GM12864 (cell line): ENCODE data around the gene PA2G4.
"Not testable (repeated sequence)": the region's sequence is repeated elsewhere in the genome, so short reads cannot be mapped to it uniquely, and the experiment has no call there.

Experiments
- DNase-seq: peaks from one replicate; pipeline ENCODE4 v3.0.0-alpha.2; 2011; ENCODE audit warnings: low read depth
- H3K4me3 ChIP-seq: 2 replicates; pipeline ENCODE4 v1.5.1; 2011; ENCODE audit warnings: mild to moderate bottlenecking, low read depth, low read length, control low read depth
- TF ChIP-seq, protein P1 (sequence below): IDR thresholded peaks from 2 replicates; pipeline ENCODE4 v1.5.1; 2011; ENCODE audit warnings: low read depth, mild to moderate bottlenecking, moderate library complexity, low read length, control low read depth, inconsistent platforms; ENCODE audit errors: missing control alignments

PA2G4 gene

DNA sequence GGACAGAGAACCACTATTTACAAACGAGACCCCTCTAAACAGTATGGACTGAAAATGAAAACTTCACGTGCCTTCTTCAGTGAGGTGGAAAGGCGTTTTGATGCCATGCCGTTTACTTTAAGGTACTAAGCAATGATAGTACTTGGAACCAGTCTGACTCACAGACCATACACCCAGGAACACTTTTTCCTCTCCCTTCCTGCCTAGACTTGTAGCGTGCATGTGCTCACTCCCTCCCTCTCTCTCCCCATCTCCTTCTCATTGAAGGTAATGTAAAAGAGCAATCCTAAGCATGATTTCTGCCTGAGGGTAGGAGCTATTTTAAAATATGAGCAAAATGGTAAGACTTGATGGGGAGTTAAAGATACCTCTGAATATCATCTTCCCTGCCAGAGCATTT, 6.2 kb downstream of the PA2G4 start:
- DNase-seq = no peak

GRCh38 chr12:56114084-56114483, 9.7 kb downstream of the PA2G4 start:
- H3K4me3 ChIP-seq = no peak overlapping the region
- no peak for DNase-seq
- TF ChIP-seq, protein P1, sequence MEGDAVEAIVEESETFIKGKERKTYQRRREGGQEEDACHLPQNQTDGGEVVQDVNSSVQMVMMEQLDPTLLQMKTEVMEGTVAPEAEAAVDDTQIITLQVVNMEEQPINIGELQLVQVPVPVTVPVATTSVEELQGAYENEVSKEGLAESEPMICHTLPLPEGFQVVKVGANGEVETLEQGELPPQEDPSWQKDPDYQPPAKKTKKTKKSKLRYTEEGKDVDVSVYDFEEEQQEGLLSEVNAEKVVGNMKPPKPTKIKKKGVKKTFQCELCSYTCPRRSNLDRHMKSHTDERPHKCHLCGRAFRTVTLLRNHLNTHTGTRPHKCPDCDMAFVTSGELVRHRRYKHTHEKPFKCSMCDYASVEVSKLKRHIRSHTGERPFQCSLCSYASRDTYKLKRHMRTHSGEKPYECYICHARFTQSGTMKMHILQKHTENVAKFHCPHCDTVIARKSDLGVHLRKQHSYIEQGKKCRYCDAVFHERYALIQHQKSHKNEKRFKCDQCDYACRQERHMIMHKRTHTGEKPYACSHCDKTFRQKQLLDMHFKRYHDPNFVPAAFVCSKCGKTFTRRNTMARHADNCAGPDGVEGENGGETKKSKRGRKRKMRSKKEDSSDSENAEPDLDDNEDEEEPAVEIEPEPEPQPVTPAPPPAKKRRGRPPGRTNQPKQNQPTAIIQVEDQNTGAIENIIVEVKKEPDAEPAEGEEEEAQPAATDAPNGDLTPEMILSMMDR = no peak

More for the DNA sequence above, 6.2 kb downstream of the PA2G4 start:
- H3K4me3 ChIP-seq = no peak overlapping the region
- TF ChIP-seq, protein P1 = no peak

DNA sequence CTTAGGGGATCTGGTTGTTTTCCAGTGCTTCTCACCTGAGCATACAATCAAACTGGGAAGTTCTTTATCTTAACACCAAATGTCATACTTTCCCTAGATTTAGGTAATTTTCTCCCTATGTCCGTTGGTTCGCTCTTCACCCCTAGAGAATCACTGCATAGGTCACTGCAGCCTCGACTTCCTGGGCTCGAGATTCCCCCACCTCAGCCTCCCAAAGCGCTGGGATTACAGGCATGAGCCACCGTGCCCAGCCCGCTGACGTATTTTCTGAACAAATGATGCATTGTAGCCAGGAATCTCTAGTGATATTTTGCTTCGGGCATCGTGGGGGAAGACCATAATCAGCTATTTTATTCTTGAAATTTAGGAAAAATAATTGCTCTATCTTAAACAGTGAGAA, 11.0 kb downstream of the PA2G4 start:
- TF ChIP-seq, protein P1 = no peak
- peak overlapping the region; percentile 78 for H3K4me3 ChIP-seq
- DNase-seq = no peak

DNA sequence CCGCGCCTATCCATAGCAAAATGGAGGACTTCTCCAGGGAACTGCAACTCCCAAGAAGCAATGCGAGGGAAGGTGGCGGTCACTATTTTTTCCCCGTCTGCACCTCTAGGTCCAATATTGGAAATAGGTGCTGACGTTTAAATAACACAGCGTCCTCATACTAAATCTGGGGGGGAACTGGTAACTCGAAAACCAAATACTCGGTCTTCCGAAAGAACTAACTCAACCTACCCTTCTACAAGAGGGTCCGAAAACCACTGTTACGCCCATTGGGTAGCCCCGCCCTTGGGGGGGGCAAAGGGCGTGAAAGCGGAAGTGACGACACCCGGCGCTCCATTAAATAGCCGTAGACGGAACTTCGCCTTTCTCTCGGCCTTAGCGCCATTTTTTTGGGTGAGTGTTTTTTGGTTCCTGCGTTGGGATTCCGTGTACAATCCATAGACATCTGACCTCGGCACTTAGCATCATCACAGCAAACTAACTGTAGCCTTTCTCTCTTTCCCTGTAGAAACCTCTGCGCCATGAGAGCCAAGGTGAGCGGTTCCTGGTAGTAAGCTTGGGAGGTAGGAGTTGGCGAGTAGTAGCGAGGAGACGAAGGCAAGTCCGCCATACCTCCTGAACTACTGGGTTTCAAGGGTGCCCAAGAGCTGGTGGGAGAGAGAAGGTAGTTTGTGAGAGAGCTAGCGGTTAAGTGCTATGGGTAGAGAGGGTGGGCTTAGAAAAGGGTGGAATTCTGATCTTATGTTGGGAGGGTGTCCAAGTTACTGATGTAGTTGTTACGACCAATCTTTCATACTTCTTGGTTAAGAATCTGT, 12.1 kb downstream of the PA2G4 start, which contains the start of gene RPL41:
RPL41 (plus strand) TSS at position 367 of the 815 bp plus-strand sequence.
- TF ChIP-seq, protein P1 = no peak
- DNase-seq = peak; percentile 85
- H3K4me3 ChIP-seq = peak within 1 kb of the TSS; percentile 78

DNA sequence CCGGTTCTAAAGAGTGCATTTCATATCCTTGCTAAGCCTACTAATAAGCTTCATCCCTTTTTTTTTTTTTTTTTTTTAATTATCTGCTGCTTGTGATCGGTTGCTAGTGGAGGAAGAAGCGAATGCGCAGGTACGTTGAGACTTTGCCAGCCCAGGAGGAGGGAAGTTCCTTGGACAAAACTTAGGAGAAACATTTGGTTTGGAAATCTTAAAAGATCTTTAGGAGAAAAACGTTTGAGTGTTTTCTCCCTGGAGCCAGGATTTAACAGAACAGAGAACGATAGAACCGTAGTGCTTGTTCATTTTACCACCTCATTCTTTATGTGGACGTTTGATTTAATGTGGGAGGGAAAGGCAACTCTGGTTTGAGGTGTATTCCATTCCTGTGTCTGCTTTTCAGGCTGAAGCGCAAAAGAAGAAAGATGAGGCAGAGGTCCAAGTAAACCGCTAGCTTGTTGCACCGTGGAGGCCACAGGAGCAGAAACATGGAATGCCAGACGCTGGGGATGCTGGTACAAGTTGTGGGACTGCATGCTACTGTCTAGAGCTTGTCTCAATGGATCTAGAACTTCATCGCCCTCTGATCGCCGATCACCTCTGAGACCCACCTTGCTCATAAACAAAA, 12.8 kb downstream of the PA2G4 start:
- H3K4me3 ChIP-seq = peak overlapping the region; percentile 78
- not testable (repeated sequence) for DNase-seq

- TF ChIP-seq, protein P1 = peak; percentile 42
- peak; percentile 100 for DNase-seq
- peak within 1 kb of the TSS; percentile 78 for H3K4me3 ChIP-seq
These were observed 13.7 kb downstream of the PA2G4 start, which contains the start of gene ZC3H10 for GRCh38 chr12:56117778-56118687. TSS of gene ZC3H10 (plus strand) at chr12:56118266. CDS start at chr12:56120563, 2,297 bp downstream.
